Cardiac muscle cell (in vitro differentiated cells and primary cell): ENCODE data around the gene MCTP2. TPM values are rescaled to one million over a fixed set of nuclear protein-coding genes. Genes with fewer than 3 reads are reported as not detected.

Source experiments
- DNase-seq, 2 donors: peaks; one replicate each; pipeline versions ENCODE4 v3.0.0 to v3.0.0-alpha.2; 2010 to 2017; ENCODE audit warnings: low read depth in 1 of 2, low spot score in 1 of 2
- H3K27ac ChIP-seq: fragments of 200-600 bp; sonication (generic); 2 replicates; pipeline ENCODE4 v1.5.1; 2016
- H3K27me3 ChIP-seq: fragments of 200-600 bp; sonication (generic); 2 replicates; pipeline ENCODE4 v1.6.0; 2016; ENCODE audit warnings: control low read depth
- H3K36me3 ChIP-seq: fragments of 200-600 bp; sonication (generic); 2 replicates; pipeline ENCODE4 v1.5.1; 2016; ENCODE audit warnings: control low read depth
- H3K4me1 ChIP-seq: fragments of 200-600 bp; sonication (generic); 2 replicates; pipeline ENCODE4 v1.8.1; 2017; ENCODE audit warnings: low read depth, mild to moderate bottlenecking, mixed run types
- H3K4me3 ChIP-seq: fragments of 200-600 bp; sonication (generic); 2 replicates; pipeline ENCODE4 v1.5.1; 2016; ENCODE audit warnings: mild to moderate bottlenecking
- H3K9me3 ChIP-seq: fragments of 200-600 bp; sonication (generic); 2 replicates; pipeline ENCODE4 v1.5.1; 2017; ENCODE audit warnings: low read depth, mild to moderate bottlenecking, control low read depth
- polyA plus RNA-seq: library from polyadenylated mRNA; unstranded; fragments of >200 nt; fragmentation: Nextera tagmentation; extraction: Ambion mirVana; gene quantifications from 2 replicates; pipeline ENCODE4 v1.2.1, GENCODE V29; 2016
- total RNA-seq: library from RNA; depleted of rRNA; stranded (reverse); fragments of >200 nt; gene quantifications from 2 replicates; pipeline ENCODE4 v1.2.3, GENCODE V29; 2016
- TF ChIP-seq, protein P1 (sequence below): IDR thresholded peaks from 2 replicates; pipeline ENCODE4 v1.5.1; 2012; ENCODE audit warnings: low read depth, mild to moderate bottlenecking, low read length

MCTP2 gene
- total and polyA plus RNA-seq, 2 experiments from 2014 or later: 0.34 to 0.83 TPM

- Histone ChIP-seq H3K27ac (no peak overlapping the region), H3K4me1 (no peaks in the 10 kb centered on the region), H3K4me3 (no peak overlapping the region), H3K36me3 (no peaks in the 10 kb centered on the region), H3K9me3 (no peaks in the 10 kb centered on the region), H3K27me3 (no peaks in the 10 kb centered on the region)
- DNase-seq: no peak
- TF ChIP-seq, protein P1, sequence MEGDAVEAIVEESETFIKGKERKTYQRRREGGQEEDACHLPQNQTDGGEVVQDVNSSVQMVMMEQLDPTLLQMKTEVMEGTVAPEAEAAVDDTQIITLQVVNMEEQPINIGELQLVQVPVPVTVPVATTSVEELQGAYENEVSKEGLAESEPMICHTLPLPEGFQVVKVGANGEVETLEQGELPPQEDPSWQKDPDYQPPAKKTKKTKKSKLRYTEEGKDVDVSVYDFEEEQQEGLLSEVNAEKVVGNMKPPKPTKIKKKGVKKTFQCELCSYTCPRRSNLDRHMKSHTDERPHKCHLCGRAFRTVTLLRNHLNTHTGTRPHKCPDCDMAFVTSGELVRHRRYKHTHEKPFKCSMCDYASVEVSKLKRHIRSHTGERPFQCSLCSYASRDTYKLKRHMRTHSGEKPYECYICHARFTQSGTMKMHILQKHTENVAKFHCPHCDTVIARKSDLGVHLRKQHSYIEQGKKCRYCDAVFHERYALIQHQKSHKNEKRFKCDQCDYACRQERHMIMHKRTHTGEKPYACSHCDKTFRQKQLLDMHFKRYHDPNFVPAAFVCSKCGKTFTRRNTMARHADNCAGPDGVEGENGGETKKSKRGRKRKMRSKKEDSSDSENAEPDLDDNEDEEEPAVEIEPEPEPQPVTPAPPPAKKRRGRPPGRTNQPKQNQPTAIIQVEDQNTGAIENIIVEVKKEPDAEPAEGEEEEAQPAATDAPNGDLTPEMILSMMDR: no peak
Observed at GRCh38 chr15:94272251-94272898, 41.0 kb downstream of the MCTP2 start.

GRCh38 chr15:94273826-94274225 lies 42.5 kb downstream of the MCTP2 start:
- H3K27me3 ChIP-seq: no peaks in the 10 kb centered on the region
- no peak for DNase-seq
- no peak overlapping the region for H3K27ac ChIP-seq
- H3K36me3 ChIP-seq: no peaks in the 10 kb centered on the region
- no peak overlapping the region for H3K4me3 ChIP-seq
- no peaks in the 10 kb centered on the region for H3K4me1 ChIP-seq
- no peaks in the 10 kb centered on the region for H3K9me3 ChIP-seq
- TF ChIP-seq, protein P1: no peak

DNA sequence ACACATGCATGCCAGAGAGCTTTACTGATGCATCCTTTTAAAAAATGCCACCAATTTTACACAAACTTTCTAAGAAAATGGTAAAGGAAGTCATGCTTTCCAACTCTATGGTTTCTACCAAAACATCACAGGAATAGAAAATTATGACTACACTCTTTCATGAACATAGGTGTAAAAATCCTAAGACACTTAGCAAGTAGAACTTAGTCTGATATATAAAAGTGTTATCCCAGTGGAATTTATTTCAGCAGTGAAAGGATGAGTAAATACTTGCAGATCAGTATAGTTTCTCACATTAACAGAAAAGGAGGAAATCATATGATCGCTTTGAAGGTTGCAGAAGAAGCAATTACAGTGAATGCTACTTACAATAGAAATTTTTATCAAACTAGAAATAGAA lies 43.4 kb downstream of the MCTP2 start:
- Histone ChIP-seq H3K36me3 (no peaks in the 10 kb centered on the region), H3K4me3 (no peak overlapping the region), H3K27ac (no peak overlapping the region), H3K27me3 (no peaks in the 10 kb centered on the region), H3K4me1 (no peaks in the 10 kb centered on the region), H3K9me3 (no peaks in the 10 kb centered on the region)
- DNase-seq: no peak
- TF ChIP-seq, protein P1: no peak

GRCh38 chr15:94277485-94277884 lies 46.1 kb downstream of the MCTP2 start:
- H3K27me3 ChIP-seq: no peaks in the 10 kb centered on the region
- TF ChIP-seq, protein P1: no peak
- H3K36me3 ChIP-seq: no peaks in the 10 kb centered on the region
- DNase-seq: no peak
- H3K4me1 ChIP-seq: no peaks in the 10 kb centered on the region
- no peak overlapping the region for H3K4me3 ChIP-seq
- H3K9me3 ChIP-seq: no peaks in the 10 kb centered on the region
- H3K27ac ChIP-seq: no peak overlapping the region

DNA sequence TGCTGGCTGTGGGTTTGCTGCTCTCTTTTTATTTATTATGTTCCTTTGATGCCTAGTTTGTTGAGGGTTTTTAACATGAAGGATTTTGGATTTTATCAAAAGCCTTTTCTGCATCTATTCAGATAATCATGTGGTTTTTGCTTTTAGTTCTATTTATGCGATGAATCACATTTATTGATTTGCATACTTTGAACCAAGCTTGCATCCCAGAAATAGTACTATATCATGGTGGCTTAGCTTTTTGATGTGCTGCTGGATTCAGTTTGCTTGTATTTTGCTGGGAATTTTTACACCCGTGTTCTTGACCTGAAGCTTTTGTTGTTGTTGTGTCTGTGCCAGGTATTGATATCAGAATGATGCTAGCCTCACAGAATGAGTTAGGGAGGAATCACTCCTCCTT lies 48.4 kb downstream of the MCTP2 start:
- H3K36me3 ChIP-seq: no peaks in the 10 kb centered on the region
- H3K27me3 ChIP-seq: no peaks in the 10 kb centered on the region
- TF ChIP-seq, protein P1: no peak
- no peak overlapping the region for H3K4me3 ChIP-seq
- H3K27ac ChIP-seq: no peak overlapping the region
- H3K9me3 ChIP-seq: no peaks in the 10 kb centered on the region
- no peak for DNase-seq
- no peaks in the 10 kb centered on the region for H3K4me1 ChIP-seq

DNA sequence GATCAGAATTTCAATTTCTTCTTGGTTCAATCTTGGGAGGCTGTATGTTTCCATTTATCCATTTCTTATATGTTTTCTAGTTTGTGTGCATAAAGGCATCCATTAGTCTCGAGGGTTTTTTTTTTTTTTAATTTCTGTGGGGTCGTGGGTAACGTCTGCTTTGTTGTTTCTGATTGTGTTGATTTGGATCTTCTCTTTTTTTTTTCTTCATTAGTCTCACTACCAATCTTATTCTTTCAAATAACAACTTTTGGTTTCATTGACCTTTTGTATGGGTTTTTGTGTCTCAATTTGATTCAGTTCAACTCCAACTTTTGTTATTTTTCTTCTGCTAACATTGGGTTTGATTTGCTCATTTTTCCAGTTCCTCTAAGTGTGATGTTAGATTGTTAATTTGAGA lies 48.9 kb downstream of the MCTP2 start:
- DNase-seq: no peak
- no peaks in the 10 kb centered on the region for H3K36me3 ChIP-seq

More for the DNA sequence above, 48.9 kb downstream of the MCTP2 start:
- H3K9me3 ChIP-seq: no peaks in the 10 kb centered on the region
- no peak overlapping the region for H3K4me3 ChIP-seq
- no peak overlapping the region for H3K27ac ChIP-seq
- TF ChIP-seq, protein P1: no peak
- no peaks in the 10 kb centered on the region for H3K4me1 ChIP-seq
- H3K27me3 ChIP-seq: no peaks in the 10 kb centered on the region
